Karpas-422 (cell line): Measurements from ENCODE around the gene OPCML. TPM values are rescaled to one million over a fixed set of nuclear protein-coding genes. Genes with fewer than 3 reads are reported as not detected.

ENCODE experiments used
- DNase-seq: peaks from one replicate; pipeline ENCODE4 v3.0.0-alpha.2; 2015
- H2AFZ ChIP-seq: fragments of 200-600 bp; sonication (generic); 2 replicates; pipeline ENCODE4 v1.6.1; 2014; ENCODE audit warnings: antibody characterized with exemption, low read length, mixed read lengths
- H3K27ac ChIP-seq: fragments of 200-600 bp; sonication (generic); 2 replicates; pipeline ENCODE4 v1.5.1; 2014; ENCODE audit warnings: mild to moderate bottlenecking, low read length, moderate library complexity
- H3K27me3 ChIP-seq: fragments of 200-600 bp; sonication (generic); 2 replicates; pipeline ENCODE4 v1.6.1; 2014; ENCODE audit warnings: low read length, mixed read lengths
- H3K36me3 ChIP-seq: fragments of 200-600 bp; sonication (generic); 2 replicates; pipeline ENCODE4 v1.6.1; 2014; ENCODE audit warnings: low read length, mixed read lengths; ENCODE audit not compliant: insufficient read depth
- H3K4me1 ChIP-seq: fragments of 200-600 bp; sonication (generic); 2 replicates; pipeline ENCODE4 v1.6.1; 2014; ENCODE audit warnings: mild to moderate bottlenecking, low read length, mixed read lengths
- H3K4me2 ChIP-seq: fragments of 200-600 bp; sonication (generic); 2 replicates; pipeline ENCODE4 v1.6.1; 2014; ENCODE audit warnings: low read length, low read depth, mild to moderate bottlenecking; ENCODE audit not compliant: poor library complexity, severe bottlenecking
- H3K4me3 ChIP-seq: fragments of 200-600 bp; sonication (generic); 2 replicates; pipeline ENCODE4 v1.5.1; 2014; ENCODE audit warnings: mild to moderate bottlenecking, antibody characterized with exemption, low read length, mixed read lengths
- H3K79me2 ChIP-seq: fragments of 200-600 bp; sonication (generic); 2 replicates; pipeline ENCODE4 v1.6.1; 2014; ENCODE audit warnings: mild to moderate bottlenecking, low read length, mixed read lengths
- H3K9ac ChIP-seq: fragments of 200-600 bp; sonication (generic); 2 replicates; pipeline ENCODE4 v1.6.0; 2014; ENCODE audit warnings: low read length
- H3K9me2 ChIP-seq: fragments of 200-600 bp; sonication (generic), shearing (Covaris generic); replicated peaks from 2 replicates; pipeline ENCODE4 v1.6.0; 2014; ENCODE audit warnings: mild to moderate bottlenecking, low read length, moderate library complexity; ENCODE audit not compliant: insufficient read depth
- H3K9me3 ChIP-seq: fragments of 300-700, 200-600 bp; sonication (generic); 2 replicates; pipeline ENCODE4 v1.6.1; 2014; ENCODE audit warnings: low read length, mixed read lengths
- H4K20me1 ChIP-seq: fragments of 200-600 bp; sonication (generic); 2 replicates; pipeline ENCODE4 v1.6.1; 2014; ENCODE audit warnings: mild to moderate bottlenecking, antibody characterized with exemption, low read length, low read depth; ENCODE audit not compliant: insufficient read depth
- total RNA-seq: library from RNA; depleted of rRNA; stranded (reverse); fragments of >200 nt; shearing (Covaris generic); gene quantifications from 2 replicates; pipeline ENCODE4 v1.2.3, GENCODE V29; 2014; ENCODE audit warnings: low replicate concordance

The OPCML gene
- total RNA-seq, 1 experiment from 2014 or later = not detected

DNA sequence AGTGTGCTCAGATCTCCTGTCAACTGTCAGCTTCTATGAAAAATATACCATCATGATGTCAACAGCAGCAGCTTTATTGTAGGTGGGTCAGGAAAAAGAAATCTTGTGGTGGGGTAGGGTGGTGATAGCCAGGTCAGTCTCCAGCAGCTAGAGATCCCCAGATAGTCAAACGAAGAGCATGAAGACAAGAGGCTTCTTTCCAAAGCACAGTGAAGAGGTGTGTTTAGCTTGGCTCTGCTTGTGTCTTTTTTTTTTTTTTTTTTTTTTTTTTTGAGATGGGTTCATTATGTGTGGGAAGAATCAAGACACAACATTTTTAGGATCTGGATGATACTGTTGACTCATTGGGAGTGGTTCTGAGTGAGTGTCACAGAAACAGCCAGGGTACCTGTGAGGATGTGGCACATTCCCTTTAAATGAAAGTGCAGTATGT lies 1086.4 kb downstream of the OPCML start:
- Histone ChIP-seq H4K20me1 (no peaks in the 10 kb centered on the region), H3K27me3 (no peaks in the 10 kb centered on the region), H3K4me1 (no peaks in the 10 kb centered on the region), H3K9ac (no peak overlapping the region), H3K4me2 (no peak overlapping the region), H3K9me2 (no peaks in the 10 kb centered on the region), H2AFZ (no peak overlapping the region), H3K36me3 (no peaks in the 10 kb centered on the region), H3K4me3 (no peak overlapping the region), H3K79me2 (no peaks in the 10 kb centered on the region), H3K27ac (no peak overlapping the region), H3K9me3 (no peaks in the 10 kb centered on the region)
- no peak for DNase-seq

DNA sequence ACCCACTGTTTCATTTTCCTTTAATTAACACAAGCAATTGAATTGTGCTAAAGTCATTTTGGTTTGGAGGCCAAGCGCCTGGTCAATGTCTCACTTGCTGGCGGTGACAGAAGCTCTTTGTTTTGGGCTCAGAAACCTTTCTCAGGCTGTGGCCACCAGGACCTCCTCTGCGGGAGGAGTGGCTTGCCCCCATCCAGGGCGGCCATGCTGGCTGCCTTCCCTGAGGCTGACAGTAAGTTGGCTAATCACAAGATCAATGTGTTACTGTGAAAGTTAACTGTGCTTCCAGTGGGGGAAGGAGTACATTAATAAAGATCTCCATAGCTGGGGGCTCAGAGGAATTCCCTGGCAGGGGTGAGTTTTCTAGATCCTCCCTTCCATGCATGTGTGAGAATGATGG lies 1087.4 kb downstream of the OPCML start:
- H3K4me2 ChIP-seq = no peak overlapping the region
- no peak overlapping the region for H3K9ac ChIP-seq
- H3K9me3 ChIP-seq = no peaks in the 10 kb centered on the region
- DNase-seq = no peak
- H3K79me2 ChIP-seq = no peaks in the 10 kb centered on the region
- no peak overlapping the region for H3K4me3 ChIP-seq
- H3K36me3 ChIP-seq = no peaks in the 10 kb centered on the region
- H3K4me1 ChIP-seq = no peaks in the 10 kb centered on the region
- no peak overlapping the region for H3K27ac ChIP-seq
- H3K27me3 ChIP-seq = no peaks in the 10 kb centered on the region
- no peaks in the 10 kb centered on the region for H4K20me1 ChIP-seq
- no peaks in the 10 kb centered on the region for H3K9me2 ChIP-seq
- H2AFZ ChIP-seq = no peak overlapping the region

DNA sequence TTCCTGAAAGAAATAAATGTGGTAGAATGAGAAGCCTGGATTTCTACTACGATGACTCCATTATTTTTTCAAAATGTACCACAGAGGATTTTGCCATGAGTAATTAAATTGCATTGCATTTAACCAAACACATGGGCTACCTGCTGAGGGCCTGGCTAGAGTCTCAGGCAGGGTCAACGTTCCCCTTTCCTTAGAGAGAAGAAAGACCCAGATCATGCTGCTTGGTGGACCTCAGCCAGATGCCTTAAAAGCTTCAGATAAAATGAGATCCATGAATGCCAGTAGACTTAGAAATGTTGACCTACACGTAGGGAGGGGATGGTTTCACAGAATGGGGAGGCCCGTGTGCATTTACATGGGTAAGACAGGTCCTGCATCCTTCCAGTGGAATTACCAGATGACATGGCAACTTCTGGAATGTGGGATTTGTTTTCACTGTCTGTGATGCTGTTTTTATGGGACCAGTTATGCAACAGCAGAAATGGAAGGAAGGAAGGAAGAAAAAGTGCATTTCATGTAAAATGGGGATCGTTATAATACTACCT lies 1092.5 kb downstream of the OPCML start:
- Histone ChIP-seq H3K9me3 (no peaks in the 10 kb centered on the region), H3K27ac (no peak overlapping the region), H3K4me1 (no peaks in the 10 kb centered on the region), H3K36me3 (no peaks in the 10 kb centered on the region), H4K20me1 (no peaks in the 10 kb centered on the region), H3K79me2 (no peaks in the 10 kb centered on the region), H3K9ac (no peak overlapping the region), H3K27me3 (no peaks in the 10 kb centered on the region), H3K4me3 (no peak overlapping the region), H2AFZ (no peak overlapping the region), H3K9me2 (no peaks in the 10 kb centered on the region), H3K4me2 (no peak overlapping the region)
- DNase-seq = no peak

DNA sequence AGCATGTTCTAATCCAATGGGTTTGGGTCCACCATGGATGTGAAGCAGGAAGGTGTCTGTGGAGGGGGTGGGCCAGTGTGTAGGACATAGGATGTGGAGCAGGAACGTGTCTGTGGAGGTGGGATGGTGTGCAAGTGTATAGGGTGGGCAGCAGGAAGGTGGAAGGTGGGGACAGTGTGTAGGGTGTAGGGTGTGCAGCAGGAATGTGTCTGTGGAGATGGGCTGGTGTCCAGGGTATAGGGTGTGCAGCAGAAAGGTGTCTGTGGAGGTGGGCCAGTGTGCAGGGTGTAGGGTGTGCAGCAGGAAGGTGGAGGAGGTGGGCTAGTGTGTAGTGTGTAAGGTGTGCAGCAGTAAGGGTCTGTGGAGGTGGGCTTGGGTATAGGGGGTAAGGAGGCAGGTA lies 1093.9 kb downstream of the OPCML start:
- no peaks in the 10 kb centered on the region for H3K79me2 ChIP-seq
- H3K27ac ChIP-seq = no peak overlapping the region
- no peak for DNase-seq
- H3K27me3 ChIP-seq = no peaks in the 10 kb centered on the region
- no peaks in the 10 kb centered on the region for H3K4me1 ChIP-seq
- H3K9me2 ChIP-seq = no peaks in the 10 kb centered on the region
- no peak overlapping the region for H3K9ac ChIP-seq
- H3K4me2 ChIP-seq = no peak overlapping the region
- no peaks in the 10 kb centered on the region for H3K9me3 ChIP-seq
- H4K20me1 ChIP-seq = no peaks in the 10 kb centered on the region
- no peaks in the 10 kb centered on the region for H3K36me3 ChIP-seq
- H3K4me3 ChIP-seq = no peak overlapping the region
- no peak overlapping the region for H2AFZ ChIP-seq

DNA sequence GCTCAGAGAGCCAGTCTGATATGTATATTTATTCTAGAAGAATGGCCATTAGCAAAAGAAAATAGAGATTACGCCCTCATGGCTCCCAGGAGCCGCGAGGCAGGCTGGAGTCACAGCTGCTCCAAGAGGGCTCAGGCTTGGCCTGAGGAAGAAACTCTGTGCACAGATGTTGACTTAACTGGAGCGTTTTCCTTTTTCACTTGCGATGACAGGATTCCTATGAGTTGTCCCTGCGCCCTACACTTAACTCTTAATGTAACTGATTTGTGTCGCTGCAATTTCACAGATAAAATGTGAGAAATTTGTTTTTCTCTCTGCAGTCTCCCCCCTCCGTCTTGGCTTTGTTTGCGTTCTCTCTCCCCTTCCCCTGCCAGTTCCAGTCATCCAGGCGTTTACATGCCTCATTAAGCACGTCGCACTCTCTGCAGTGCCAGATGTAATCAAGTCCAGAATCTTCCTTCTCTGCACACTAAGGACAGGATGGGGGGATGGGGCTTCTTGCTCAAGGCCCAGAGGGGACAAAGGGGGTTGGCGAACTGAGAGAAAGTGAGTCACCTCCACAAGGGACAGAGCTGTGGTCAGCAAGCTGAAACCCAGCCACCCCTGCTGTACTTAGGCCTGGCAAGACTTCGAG lies 1101.8 kb downstream of the OPCML start:
- no peak for DNase-seq
- H3K27ac ChIP-seq = no peak overlapping the region

DNA sequence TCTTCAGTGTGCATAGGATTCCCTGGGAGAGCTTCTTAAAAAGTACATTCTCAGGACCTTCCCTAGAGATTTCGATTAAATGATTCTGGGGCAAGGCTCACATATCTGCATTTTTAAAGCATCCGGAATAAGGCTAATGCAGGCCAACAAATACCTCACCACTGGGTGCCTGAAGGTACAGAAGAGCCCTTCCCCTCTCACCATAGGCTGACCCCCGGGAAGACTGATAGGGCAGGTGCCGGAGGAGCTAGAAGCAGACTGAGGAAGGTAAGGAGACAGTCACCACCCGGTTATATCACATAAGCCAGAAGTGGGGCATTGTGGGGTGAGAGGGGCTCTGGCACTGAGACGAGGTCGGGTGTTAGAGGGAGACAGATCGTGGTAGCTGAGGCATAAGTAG lies 1102.6 kb downstream of the OPCML start:
- no peaks in the 10 kb centered on the region for H3K4me1 ChIP-seq
- H3K4me2 ChIP-seq = no peak overlapping the region
- H4K20me1 ChIP-seq = no peaks in the 10 kb centered on the region
- H3K9ac ChIP-seq = no peak overlapping the region
- no peak overlapping the region for H2AFZ ChIP-seq
- no peaks in the 10 kb centered on the region for H3K27me3 ChIP-seq
- no peaks in the 10 kb centered on the region for H3K79me2 ChIP-seq
- H3K27ac ChIP-seq = no peak overlapping the region
- no peak for DNase-seq
- H3K4me3 ChIP-seq = no peak overlapping the region
- H3K36me3 ChIP-seq = no peaks in the 10 kb centered on the region
- no peaks in the 10 kb centered on the region for H3K9me3 ChIP-seq
- no peaks in the 10 kb centered on the region for H3K9me2 ChIP-seq

More for the DNA sequence above, 1101.8 kb downstream of the OPCML start:
- Histone ChIP-seq H3K9me3 (no peaks in the 10 kb centered on the region), H2AFZ (no peak overlapping the region), H3K9me2 (no peaks in the 10 kb centered on the region), H3K27me3 (no peaks in the 10 kb centered on the region), H3K9ac (no peak overlapping the region), H3K36me3 (no peaks in the 10 kb centered on the region), H3K79me2 (no peaks in the 10 kb centered on the region), H3K4me2 (no peak overlapping the region), H3K4me1 (no peaks in the 10 kb centered on the region), H3K4me3 (no peak overlapping the region), H4K20me1 (no peaks in the 10 kb centered on the region)

DNA sequence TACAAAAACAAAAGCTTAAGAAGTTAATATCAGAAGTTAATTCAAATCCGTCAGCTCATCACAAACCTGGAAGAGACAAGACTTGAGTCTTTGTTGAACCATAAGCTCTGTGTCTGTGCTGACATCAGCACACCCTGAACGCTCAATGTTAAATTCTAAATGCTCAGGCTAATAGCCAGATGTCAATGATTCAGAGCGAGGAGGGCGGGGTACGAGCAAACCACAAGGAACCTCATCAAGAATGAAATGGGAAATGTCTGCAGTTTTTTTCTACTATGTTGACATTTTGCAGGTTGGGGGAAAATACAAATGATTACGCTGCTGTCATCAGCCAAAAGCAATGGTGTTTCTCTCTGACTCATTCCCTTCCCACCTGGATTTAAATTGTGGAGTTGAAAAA lies 1104.7 kb downstream of the OPCML start:
- no peak overlapping the region for H3K9ac ChIP-seq
- H2AFZ ChIP-seq = no peak overlapping the region
- no peaks in the 10 kb centered on the region for H4K20me1 ChIP-seq
- H3K27ac ChIP-seq = no peak overlapping the region
- H3K27me3 ChIP-seq = no peaks in the 10 kb centered on the region
- no peaks in the 10 kb centered on the region for H3K36me3 ChIP-seq
- H3K9me2 ChIP-seq = no peaks in the 10 kb centered on the region
- no peaks in the 10 kb centered on the region for H3K4me1 ChIP-seq
- H3K9me3 ChIP-seq = no peaks in the 10 kb centered on the region
- no peak overlapping the region for H3K4me2 ChIP-seq
- H3K79me2 ChIP-seq = no peaks in the 10 kb centered on the region
- no peak for DNase-seq
- H3K4me3 ChIP-seq = no peak overlapping the region

DNA sequence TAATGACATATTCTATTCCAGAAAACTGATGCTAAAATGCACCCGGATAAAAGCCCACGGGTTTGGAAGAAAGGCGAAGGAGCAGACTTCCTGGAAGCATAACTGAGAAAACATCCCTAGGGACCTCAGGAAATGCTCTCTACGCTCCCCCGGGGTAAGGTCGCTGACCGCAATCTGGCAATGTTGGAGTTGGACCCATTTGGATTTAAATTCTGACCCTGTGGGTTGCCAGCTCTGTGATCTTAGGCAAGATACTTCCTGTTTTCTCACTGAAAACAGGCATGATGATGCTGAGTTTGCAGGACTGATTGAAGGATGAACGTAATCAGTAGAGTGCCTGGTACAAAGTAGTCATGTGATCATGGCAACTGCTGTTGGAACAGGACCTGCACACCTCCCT lies 1107.9 kb downstream of the OPCML start:
- no peaks in the 10 kb centered on the region for H3K9me3 ChIP-seq
- no peak for DNase-seq
- no peaks in the 10 kb centered on the region for H3K9me2 ChIP-seq
- H3K27me3 ChIP-seq = no peaks in the 10 kb centered on the region
- H3K9ac ChIP-seq = no peak overlapping the region
- no peaks in the 10 kb centered on the region for H3K79me2 ChIP-seq
- no peak overlapping the region for H2AFZ ChIP-seq
- no peaks in the 10 kb centered on the region for H3K4me1 ChIP-seq
- no peaks in the 10 kb centered on the region for H3K36me3 ChIP-seq
- no peak overlapping the region for H3K4me3 ChIP-seq
- H3K27ac ChIP-seq = no peak overlapping the region
- H4K20me1 ChIP-seq = no peaks in the 10 kb centered on the region
- H3K4me2 ChIP-seq = no peak overlapping the region
